Tibial nerve (tissue), 4 donors: ENCODE measurements around the gene TRIM29. TPM values are rescaled to one million over a fixed set of nuclear protein-coding genes. Genes with fewer than 3 reads are reported as not detected.
A peak's percentile ranks its signal among the peaks of the same experiment; 100 is the strongest.

Experiments used
- DNase-seq, 2 donors: peaks; one replicate each; pipeline ENCODE4 v3.0.0-alpha.2; 2019; ENCODE audit warnings: low spot score in 2 of 2
- H3K27ac ChIP-seq, 4 donors: fragments of 200-600 bp; sonication (generic) in 3 of 4; one replicate each; pipeline ENCODE4 v1.5.1; 2017 to 2019; ENCODE audit warnings: mild to moderate bottlenecking in 1 of 4
- H3K27me3 ChIP-seq, 2 donors: fragments of 200-600 bp; sonication (generic) in 1 of 2; one replicate each; pipeline versions ENCODE4 v1.5.1 to v1.6.0; 2017 to 2019
- H3K36me3 ChIP-seq, 3 donors: fragments of 200-600 bp; sonication (generic); one replicate each; pipeline ENCODE4 v1.5.1; 2018 to 2019
- H3K4me1 ChIP-seq, 4 donors: fragments of 200-600 bp; sonication (generic) in 3 of 4; one replicate each; pipeline ENCODE4 v1.5.1; 2017 to 2019
- H3K4me3 ChIP-seq, 4 donors: fragments of 200-600 bp; sonication (generic) in 3 of 4; one replicate each; pipeline ENCODE4 v1.5.1; 2017 to 2019; ENCODE audit warnings: mild to moderate bottlenecking in 1 of 4, moderate library complexity in 1 of 4
- H3K9me3 ChIP-seq, 4 donors: fragments of 200-600 bp; sonication (generic) in 3 of 4; one replicate each; pipeline ENCODE4 v1.5.1; 2017 to 2019
- EP300 ChIP-seq, 2 donors: sonication (generic); formaldehyde crosslinking; IDR thresholded peaks; one replicate each; pipeline ENCODE4 v1.6.1; 2017; ENCODE audit warnings: antibody characterized with exemption in 2 of 2, mild to moderate bottlenecking in 1 of 2
- POLR2A ChIP-seq, 2 donors: fragments of 450-650 bp; IDR thresholded peaks; one replicate each; pipeline ENCODE4 v1.6.1; 2017; ENCODE audit warnings: antibody characterized with exemption in 2 of 2, mild to moderate bottlenecking in 2 of 2, moderate library complexity in 2 of 2
- WGBS, 2 donors: methylation state at CpG; one replicate each; pipeline ENCODE4 v1.1.5; 2018; 5-methylcytosine and 5-hydroxymethylcytosine counted together
- total RNA-seq, 4 donors: library from RNA; depleted of rRNA; stranded (reverse); fragments of >200 nt; gene quantifications; one replicate each; pipeline ENCODE4 v1.1.0, GENCODE V29; 2016
- TF ChIP-seq, protein P1 (sequence below), 5 experiments: fragments of 200-600 bp in 3 of 5; fragments of 450-650 bp in 2 of 5; sonication (generic) in 3 of 5; IDR thresholded peaks; one replicate each; pipeline ENCODE4 v1.5.1; 2016 to 2019; ENCODE audit warnings: antibody characterized with exemption in 5 of 5, mild to moderate bottlenecking in 3 of 5, moderate library complexity in 2 of 5

Gene TRIM29
- total RNA-seq, 4 donors from 2014 or later, result 2.4 to 64.9 (median 40.7) TPM

- Histone ChIP-seq H3K4me3 (no peak overlapping the region), H3K27ac (no peak overlapping the region), H3K27me3 (peaks cover 0 to 9% of the 10 kb centered on the region in 2 donors), H3K4me1 (no peaks in the 10 kb centered on the region), H3K36me3 (no peaks in the 10 kb centered on the region), H3K9me3 (no peaks in the 10 kb centered on the region)
- peak in 1 of 2 donors; percentile 4 for DNase-seq
- no peak for TF ChIP-seq EP300 (IDR thresholded peaks at IDR 0.05)
- TF ChIP-seq, protein P1, sequence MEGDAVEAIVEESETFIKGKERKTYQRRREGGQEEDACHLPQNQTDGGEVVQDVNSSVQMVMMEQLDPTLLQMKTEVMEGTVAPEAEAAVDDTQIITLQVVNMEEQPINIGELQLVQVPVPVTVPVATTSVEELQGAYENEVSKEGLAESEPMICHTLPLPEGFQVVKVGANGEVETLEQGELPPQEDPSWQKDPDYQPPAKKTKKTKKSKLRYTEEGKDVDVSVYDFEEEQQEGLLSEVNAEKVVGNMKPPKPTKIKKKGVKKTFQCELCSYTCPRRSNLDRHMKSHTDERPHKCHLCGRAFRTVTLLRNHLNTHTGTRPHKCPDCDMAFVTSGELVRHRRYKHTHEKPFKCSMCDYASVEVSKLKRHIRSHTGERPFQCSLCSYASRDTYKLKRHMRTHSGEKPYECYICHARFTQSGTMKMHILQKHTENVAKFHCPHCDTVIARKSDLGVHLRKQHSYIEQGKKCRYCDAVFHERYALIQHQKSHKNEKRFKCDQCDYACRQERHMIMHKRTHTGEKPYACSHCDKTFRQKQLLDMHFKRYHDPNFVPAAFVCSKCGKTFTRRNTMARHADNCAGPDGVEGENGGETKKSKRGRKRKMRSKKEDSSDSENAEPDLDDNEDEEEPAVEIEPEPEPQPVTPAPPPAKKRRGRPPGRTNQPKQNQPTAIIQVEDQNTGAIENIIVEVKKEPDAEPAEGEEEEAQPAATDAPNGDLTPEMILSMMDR (IDR thresholded peaks at IDR 0.05), result no peak
- no peak for TF ChIP-seq POLR2A (IDR thresholded peaks at IDR 0.05)
- 88 to 91% methylated on average over 14 to 24 of the region's 24 CpGs for WGBS, 2 donors
Observed at GRCh38 chr11:120137187-120137610, 714 bp downstream of the TRIM29 start.

DNA sequence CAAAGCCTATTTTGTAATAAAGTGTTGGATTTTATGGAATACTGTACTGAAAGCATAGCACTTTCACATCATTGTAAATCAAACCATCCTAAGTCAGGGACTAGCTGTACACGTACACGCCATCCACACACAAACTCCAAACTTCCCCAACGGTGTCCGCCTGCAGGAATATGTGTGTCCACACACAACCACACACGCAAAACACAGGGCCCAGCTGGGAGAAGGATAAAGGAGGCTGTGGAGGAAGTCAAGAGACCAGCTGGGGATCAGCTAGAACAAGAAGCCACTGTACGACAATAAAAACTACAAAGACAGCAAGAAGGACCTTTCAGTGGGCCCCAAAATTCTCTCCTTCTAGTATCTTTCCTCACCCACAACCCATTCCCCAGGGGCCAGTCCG, 1.6 kb downstream of the TRIM29 start:
- DNase-seq, result no peak
- Histone ChIP-seq H3K9me3 (no peaks in the 10 kb centered on the region), H3K36me3 (no peaks in the 10 kb centered on the region), H3K4me3 (no peak overlapping the region), H3K4me1 (no peaks in the 10 kb centered on the region), H3K27ac (no peak overlapping the region), H3K27me3 (peaks cover 0 to 9% of the 10 kb centered on the region in 2 donors)
- 76 to 82% methylated on average over 7 of the region's 7 CpGs for WGBS, 2 donors
- TF ChIP-seq, protein P1 (IDR thresholded peaks at IDR 0.05), result no peak
- TF ChIP-seq POLR2A (IDR thresholded peaks at IDR 0.05) (no peak), EP300 (IDR thresholded peaks at IDR 0.05) (no peak)

GRCh38 chr11:120135838-120136237, 2.1 kb downstream of the TRIM29 start:
- 83 to 86% methylated on average over 2 of the region's 2 CpGs for WGBS, 2 donors
- Histone ChIP-seq H3K9me3 (no peaks in the 10 kb centered on the region), H3K27ac (no peak overlapping the region), H3K4me3 (no peak overlapping the region), H3K4me1 (no peaks in the 10 kb centered on the region), H3K27me3 (peaks cover 0 to 9% of the 10 kb centered on the region in 2 donors), H3K36me3 (no peaks in the 10 kb centered on the region)
- TF ChIP-seq EP300 (IDR thresholded peaks at IDR 0.05) (no peak), POLR2A (IDR thresholded peaks at IDR 0.05) (no peak)
- TF ChIP-seq, protein P1 (IDR thresholded peaks at IDR 0.05), result no peak
- DNase-seq, result peak in 1 of 2 donors; percentile 4

DNA sequence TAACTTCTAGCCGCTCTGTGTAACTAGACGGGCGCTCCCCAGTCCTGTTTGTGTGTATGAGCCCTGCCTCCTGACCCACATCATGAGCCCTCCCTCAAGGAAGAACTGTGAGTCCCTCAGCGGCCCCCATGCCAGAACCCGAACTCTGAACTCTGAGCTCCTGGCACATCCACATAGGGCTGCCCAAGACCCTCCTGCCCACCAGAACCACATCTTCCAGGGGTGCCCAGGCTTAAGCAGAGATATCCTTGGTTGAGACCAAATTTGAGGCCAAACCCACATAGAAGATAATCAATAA, 3.0 kb downstream of the TRIM29 start:
- H3K27ac ChIP-seq, result no peak overlapping the region
- peaks cover 0 to 9% of the 10 kb centered on the region in 2 donors for H3K27me3 ChIP-seq
- WGBS, 2 donors, result 91 to 95% methylated on average over 5 of the region's 5 CpGs
- H3K4me3 ChIP-seq, result no peak overlapping the region
- H3K4me1 ChIP-seq, result no peaks in the 10 kb centered on the region
- TF ChIP-seq POLR2A (IDR thresholded peaks at IDR 0.05), result no peak
- no peak for TF ChIP-seq EP300 (IDR thresholded peaks at IDR 0.05)
- TF ChIP-seq, protein P1 (IDR thresholded peaks at IDR 0.05), result no peak
- H3K36me3 ChIP-seq, result no peaks in the 10 kb centered on the region
- no peaks in the 10 kb centered on the region for H3K9me3 ChIP-seq
- DNase-seq, result peak in 1 of 2 donors; percentile 11

DNA sequence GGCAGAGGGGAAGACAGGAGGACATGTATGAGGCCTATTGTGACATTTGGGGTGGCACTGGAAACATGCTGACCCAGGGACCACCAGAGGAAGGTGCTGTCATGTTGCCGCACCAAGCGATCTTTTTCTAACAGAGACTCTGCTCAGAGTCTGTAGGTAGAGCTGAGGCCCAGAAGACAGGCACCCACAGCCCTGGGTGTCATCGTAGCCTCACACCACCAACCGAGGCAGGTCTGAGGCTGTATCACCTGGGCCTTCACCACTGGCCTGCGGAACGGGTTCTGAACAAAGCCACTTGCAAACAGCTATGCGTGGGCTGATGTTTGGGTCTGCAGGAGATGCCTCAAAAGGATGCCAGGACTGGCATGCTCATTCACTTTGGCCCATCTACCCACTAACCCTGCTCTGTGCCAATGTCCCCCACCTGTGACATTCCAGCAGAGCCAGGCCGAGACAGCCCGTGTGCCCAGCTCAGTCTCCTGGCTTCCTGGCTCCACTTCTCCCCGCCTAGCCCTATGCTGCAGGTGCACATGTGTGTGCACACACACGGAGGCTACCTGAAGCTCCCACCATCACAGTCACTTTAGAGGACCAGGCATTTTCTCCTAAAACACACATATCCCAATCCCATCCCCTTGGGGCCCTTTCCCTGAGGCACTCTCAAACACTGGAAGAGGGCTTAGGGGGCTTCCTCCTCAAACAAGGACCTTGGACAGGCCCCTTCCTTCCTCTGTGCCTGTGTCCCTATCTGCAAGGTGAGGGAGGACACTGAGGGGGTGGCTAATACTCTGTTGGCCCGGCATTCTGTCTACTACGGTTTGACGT, 3.6 kb downstream of the TRIM29 start:
- peaks cover 0 to 4% (median 0%) of the 10 kb centered on the region in 4 donors for H3K4me1 ChIP-seq
- H3K4me3 ChIP-seq, result no peak overlapping the region
- H3K27me3 ChIP-seq, result peaks cover 0 to 3% of the 10 kb centered on the region in 2 donors
- H3K36me3 ChIP-seq, result no peaks in the 10 kb centered on the region
- no peaks in the 10 kb centered on the region for H3K9me3 ChIP-seq
- peak in 1 of 2 donors; percentile 8 for DNase-seq
- WGBS, 2 donors, result 92 to 94% methylated on average over 14 of the region's 14 CpGs
- no peak overlapping the region for H3K27ac ChIP-seq
- TF ChIP-seq, protein P1 (IDR thresholded peaks at IDR 0.05), result no peak
